GM18867 (cell line): ENCODE data around the gene PIP5K1B.
"Not testable (repeated sequence)": the region's sequence is repeated elsewhere in the genome, so short reads cannot be mapped to it uniquely, and the experiment has no call there.

Source experiments
- ATAC-seq: cut with Tn5 transposase; IDR thresholded peaks from one replicate; pipeline ENCODE4 v1.9.1; 2021; ENCODE audit warnings: mild to moderate bottlenecking, moderate library complexity; ENCODE audit not compliant: unreplicated experiment

Gene PIP5K1B

DNA sequence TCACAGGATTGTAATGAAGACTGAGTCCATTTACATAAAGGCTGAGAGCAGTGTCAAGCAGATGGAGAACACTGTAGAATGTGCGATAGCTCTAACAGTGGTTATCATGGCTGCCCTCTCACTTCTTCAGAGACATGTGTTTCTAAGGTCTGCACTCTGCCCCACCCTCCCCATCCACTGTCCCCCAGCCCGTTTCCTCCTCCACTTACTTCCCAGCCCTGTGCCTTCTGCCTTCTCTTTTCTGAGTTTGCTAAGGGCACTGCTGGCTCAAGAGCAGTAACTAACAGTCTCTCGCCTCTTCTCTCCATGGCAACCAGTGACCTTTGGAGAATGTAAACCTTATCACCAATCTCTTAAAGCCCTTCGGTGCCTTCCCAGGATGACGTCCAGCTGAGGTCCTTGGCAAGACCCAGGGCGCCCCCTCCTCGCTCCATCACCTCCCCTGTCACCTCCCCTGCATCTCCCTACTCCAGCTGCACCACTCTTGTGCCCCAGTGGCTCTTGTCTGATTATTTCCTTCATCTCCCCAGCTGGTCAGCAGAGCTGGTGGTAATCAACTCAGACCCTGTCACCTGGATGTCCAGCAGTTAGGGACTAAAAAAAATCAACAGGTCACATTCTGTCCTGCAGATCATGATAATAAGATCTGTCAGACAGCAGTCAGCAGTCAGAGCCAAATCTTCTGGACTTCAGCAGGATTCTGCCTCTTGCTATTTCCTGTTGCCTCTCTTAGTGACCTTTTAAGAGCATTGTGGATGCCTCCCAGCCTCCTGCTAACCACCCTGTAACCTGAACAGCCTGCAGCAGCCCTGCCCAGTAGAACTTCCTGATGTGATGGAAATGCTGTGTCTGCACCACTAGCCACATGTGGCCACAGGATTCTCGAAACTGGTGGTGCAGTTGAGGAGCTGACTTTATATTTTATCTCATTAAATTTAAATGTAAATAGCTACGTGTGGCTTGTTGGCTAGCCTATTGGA lies 339.5 kb downstream of the PIP5K1B start:
- no peak for ATAC-seq

DNA sequence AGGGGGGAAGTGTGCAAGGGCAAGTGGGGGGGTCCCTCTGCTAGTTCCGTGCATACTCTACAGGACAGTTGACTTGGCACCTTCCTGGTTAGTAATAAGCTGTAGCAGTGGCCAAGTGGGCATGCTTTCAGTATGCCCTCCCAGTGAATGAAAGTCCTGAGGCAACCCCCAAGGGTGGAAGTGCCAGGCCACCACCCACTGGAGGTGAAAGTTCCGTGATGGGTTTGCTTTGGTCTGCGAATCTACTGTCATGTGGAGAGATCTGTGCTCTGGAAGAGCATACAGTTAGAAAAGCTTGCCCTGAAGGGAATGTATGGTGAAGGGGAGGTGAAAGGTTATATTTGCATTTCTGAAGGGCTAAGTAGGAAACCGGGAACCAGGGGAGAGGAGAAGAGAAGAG lies 340.8 kb downstream of the PIP5K1B start:
- ATAC-seq = no peak

DNA sequence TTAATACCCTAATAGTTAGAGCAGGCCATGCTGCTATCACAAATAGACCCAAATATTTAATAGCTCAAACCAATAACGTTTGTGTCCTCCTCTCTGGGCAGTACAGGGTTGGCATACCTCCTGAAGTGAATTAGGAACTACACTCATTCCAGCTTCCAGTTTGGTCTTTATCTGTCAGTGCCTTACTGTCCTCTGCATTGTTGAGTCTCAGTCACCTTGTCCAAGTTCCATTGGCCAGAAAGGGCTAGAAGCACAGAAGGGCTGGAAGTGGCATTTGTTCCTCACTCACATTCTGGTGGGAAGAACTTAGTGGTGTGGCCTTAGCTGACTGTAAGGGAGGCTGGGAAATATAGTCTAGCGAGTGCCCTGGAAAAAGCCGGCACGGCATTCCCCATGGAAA lies 341.7 kb downstream of the PIP5K1B start:
- no peak for ATAC-seq

DNA sequence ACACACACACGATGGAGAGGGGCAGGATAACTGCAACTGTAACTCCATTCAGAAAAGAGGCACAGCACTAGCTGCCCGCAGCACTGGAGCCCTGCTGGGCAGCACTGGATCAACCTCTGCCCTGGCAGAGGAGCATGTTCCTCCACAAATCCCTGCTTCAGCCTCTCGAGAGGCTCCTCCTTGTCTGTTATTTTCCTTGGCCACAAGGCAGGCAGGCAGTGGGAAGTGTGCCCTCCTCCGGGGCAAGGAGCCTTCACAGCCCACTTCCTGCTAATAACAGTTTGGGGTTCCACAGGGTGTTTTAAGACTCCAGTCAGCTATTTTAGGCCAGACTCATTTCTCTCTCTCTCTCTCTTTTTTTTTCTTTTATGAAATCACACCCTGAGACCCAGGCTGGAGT lies 342.3 kb downstream of the PIP5K1B start:
- ATAC-seq = no peak

DNA sequence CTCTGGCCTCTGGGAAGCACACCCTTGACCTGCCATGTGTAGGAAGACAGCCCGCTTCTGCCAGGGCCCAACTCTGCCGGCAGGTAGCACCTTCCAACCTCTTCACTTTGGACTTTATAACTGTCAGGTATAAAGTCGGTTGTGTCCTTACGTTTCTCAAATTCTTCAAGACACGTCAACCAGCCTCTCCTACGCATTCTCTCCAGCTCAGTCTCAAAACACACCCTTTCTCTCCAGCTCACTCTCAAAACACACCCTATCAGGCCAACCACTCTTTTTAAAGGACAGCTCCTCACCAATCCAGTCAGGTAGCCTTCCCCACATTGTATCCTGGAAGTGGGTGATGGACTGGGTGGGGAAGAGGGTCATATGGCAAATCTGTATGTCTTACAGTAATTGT lies 344.1 kb downstream of the PIP5K1B start:
- no peak for ATAC-seq

DNA sequence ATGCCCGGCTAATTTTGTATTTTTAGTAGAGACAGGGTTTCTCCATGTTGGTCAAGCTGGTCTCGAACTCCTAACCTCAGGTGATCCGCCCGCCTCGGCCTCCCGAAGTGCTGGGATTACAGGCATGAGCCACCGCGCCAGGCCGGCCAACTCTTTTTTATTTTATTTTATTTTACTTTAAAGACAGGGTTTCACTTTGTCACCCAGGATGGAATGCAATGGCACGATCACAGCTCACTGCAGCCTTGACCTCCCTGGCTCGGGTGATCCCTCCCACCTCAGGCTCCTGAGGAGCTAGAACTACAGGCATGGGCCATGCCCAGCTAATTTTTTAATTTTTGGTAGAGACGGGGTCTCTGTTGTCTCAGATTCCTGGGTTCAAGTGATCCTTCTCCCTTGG lies 345.9 kb downstream of the PIP5K1B start:
- ATAC-seq = not testable (repeated sequence)

DNA sequence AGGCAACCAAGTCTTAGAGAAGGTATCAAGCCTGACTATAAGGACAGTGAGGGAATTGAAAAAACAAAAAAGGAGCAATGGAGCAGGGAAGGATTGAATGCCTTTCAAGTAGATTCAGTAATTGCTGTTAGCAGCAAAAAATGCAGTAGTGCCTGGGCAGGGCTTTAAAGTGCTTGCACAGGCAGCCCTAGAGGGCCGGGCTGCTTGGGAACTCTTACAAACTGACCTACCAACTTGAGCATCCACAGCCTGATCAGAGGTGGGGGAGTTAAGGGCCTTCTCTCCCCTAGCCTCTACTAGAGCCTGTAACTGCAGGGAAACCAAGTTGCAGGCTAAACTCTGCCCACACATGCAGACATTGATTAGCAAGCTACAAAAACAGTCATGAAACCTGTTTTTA lies 349.9 kb downstream of the PIP5K1B start:
- ATAC-seq = no peak

DNA sequence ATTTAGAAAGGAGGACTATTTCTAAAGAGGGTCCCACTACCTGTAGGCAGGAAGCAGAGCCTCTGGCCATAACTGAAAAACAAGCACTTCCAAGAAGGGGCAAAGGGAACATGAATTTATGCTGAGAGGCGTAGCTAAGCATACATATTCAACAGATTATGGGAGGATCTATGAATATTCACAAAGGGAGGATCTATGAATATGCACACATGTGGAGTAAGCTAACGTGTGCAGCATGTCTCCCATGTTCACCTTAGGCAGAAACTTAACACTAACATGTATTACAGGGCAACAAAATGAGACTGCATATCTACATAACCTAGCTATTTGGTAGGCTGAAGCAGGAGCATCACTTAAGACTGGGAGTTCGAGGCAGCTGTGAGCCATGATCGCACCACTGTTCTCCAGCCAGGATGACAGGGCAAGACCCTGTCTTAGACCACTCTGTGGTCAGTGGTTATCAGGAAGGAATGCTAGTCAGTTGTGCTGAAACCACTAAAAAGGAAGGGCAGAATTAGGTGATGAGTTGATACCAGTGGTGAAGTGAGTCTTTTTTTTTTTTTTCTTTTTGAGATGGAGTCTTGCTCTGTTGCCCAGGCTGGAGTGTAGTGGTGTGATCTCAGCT lies 351.3 kb downstream of the PIP5K1B start:
- no peak for ATAC-seq

DNA sequence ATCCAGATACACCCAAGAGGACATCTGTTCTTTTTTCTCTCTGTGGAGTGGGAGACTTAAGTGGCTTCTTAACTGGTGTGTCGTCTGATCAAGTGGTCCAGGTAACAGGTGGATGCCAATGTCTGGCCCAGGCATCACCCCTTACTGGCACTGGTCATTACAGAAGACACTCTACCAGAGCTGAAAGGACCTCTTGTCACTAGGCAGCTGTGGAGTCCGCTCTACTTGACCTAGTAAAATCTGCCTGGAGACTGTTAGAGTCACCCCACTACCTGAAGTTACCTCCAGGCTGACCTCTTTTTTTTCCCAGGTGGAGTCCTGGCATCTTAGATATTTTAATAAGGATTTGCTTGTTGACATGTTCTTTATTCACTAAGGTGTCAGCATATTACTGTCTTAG lies 353.1 kb downstream of the PIP5K1B start:
- no peak for ATAC-seq
